Measurements from ENCODE around the gene KIZ.

KIZ gene

DNA sequence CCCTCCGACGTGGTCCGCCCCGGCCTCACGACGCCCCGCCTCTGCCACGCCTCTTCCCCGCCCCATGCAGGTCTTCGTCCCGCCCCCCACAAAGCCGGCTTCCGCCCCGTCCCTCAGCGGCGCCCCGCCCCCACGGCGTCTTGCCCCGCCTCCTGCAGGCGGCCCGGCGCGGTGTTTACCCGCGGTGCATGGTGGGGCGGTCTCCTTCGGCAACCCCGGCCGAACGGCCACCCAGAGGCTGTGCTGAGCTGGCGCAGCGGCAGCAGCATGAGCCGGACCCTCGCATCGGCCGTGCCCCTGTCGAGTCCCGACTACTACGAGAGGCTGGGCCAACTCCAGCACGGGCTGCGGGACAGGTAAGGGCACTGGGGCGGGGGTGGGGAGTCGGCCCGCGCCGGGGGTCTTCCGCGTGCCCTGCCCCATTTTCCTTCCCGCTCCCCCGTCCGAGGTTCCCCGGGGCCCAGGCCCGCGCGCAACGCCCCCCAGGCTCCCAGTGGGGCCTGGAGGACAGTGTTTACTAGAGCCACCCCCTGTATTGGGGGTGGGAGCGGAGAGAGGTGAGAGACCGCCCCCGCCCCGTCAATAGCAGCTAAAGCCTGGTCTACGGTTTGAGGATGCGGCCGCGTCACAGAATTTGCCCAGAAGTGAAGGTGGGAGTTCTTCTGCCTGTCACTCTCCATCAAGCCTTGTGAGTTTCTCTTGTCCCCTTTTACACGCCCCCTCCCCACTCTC, at the start of gene KIZ:
TSS of gene KIZ (plus strand) at position 234 of the 732 bp plus-strand sequence. CDS start at position 268, 34 bp downstream.
- DNase-seq (ENCODE audit: low spot score): peak; percentile 74
- FAIRE-seq: no peak

DNA sequence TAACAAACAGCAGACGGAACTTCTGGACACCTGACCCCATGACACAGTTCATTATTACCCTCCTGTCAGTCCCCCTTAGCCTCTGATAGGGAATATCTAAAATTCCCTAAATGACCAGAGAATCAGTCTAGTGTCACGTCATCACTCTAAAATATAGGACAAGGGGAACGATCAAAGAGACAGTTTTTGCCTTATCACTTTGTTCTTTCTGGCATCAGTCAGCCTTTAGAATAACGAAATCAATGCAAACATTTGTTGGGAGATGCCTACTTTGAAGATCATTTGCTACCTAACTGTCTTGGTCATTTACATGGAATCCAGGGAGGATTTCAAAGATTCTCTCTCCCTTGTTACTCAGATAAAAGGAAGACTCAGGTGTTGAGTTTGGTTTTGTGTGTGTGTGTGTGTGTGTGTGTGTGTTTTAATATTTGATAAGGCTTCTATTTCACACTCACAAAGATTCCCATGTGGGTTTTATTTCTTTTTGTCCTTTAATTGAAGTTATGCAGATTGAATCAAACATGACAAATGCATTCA, 48.0 kb upstream of the KIZ start:
- DNase-seq (ENCODE audit: low spot score) (no peak), FAIRE-seq (no peak)

DNA sequence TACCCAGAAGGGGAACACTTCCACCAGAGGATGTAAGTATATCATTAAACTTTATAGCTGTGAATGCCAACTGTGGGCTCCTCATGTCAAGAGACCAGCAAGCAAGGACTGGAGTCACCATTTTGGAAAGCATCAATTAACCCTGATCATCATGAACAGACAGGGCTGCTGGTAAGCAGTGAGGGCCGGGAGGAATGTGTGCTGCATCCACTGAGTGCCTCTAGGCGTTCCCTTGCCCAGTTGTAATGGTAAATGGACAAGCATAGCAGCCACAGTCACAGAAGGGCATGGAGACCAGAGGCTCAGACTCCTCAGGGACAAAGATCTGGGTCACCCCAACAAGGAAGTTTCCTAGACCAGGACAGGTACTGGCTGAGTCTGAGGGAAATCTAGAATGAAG, 43.3 kb upstream of the KIZ start:
- FAIRE-seq (no peak), DNase-seq (ENCODE audit: low spot score) (no peak)

DNA sequence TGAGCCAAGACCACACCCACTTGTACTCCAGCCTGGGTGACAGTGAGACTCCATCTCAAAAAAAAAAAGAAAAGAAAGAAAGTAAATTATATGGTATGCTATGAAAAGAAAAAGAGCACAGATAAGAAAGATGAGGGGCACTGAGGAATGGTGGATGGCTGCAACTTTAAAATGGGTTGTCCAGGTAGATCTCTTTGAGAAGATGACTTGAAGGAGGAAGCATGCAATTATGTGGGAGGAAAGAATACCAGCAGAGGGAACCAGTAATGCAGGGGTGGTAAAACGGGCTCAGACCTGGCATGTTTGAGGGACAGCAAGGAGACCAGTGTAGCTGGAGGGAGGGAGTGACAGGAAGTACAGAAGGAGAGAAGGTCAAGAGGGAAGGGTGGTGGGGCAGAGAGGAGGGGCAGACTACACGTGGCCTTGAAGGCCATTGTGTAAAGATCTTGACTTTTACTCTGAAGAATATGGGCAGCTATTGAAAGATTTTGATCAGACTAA, 42.0 kb upstream of the KIZ start:
- no peak for FAIRE-seq
- DNase-seq (ENCODE audit: low spot score): no peak

DNA sequence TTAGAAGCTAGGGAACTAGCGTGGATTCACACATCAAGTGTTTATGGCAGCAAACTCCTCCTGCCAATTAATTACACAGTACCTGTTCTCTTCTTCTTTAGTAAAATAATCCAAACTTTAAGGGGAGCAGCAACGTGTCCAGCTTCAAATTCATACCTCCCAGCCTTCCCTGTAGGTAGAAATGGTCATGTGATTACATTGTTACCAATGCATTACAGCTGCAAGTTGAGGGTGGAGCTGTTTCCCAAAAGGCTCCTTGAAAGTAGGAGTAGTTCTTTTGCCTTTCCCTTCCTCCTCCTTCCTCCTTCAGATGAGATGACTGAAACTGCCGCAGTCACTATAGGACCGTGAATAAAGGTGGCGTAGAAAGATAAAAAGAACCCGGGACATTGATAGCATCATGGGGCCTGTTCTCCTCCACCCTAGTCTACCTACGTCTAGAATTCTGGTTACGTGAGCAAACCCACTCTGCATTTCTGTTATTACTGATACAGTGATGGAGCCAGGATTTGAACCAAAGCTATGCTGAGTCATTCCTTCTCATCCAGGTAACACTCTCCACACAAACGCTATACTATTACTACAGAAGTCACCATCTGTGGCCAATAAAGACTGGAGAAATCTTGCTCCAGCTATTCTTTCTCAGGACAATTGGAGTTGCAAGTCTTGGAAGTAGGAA, 37.9 kb upstream of the KIZ start:
- DNase-seq (ENCODE audit: low spot score) (no peak), FAIRE-seq (no peak)

- FAIRE-seq (no peak), DNase-seq (ENCODE audit: low spot score) (no peak)
Observed at GRCh38 chr20:21089391-21089790, 36.5 kb upstream of the KIZ start.

GRCh38 chr20:21090111-21090618, 35.7 kb upstream of the KIZ start:
- FAIRE-seq: no peak
- no peak for DNase-seq (ENCODE audit: low spot score)

DNA sequence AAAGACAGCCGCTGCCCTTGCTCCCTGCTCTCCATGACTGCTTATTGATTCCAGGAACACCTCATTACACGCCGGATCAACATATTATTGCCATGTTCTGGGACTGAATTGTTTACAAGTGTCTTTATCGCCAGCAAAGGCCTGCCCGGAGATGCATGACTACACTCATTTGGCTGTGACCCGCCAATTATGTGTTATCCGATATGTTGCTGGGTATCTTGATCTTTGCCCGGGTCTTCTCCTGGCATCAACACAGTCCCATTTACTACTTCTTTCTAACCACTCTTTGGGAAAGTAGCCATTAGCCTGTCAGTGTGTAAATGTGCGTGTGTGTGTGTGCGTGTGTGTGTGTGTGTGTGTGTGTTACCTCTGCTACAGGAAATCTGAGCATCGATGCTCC, 35.2 kb upstream of the KIZ start:
- no peak for FAIRE-seq
- DNase-seq (ENCODE audit: low spot score): no peak

GRCh38 chr20:21092806-21093205, 33.1 kb upstream of the KIZ start:
- FAIRE-seq: no peak
- DNase-seq (ENCODE audit: low spot score): no peak

DNA sequence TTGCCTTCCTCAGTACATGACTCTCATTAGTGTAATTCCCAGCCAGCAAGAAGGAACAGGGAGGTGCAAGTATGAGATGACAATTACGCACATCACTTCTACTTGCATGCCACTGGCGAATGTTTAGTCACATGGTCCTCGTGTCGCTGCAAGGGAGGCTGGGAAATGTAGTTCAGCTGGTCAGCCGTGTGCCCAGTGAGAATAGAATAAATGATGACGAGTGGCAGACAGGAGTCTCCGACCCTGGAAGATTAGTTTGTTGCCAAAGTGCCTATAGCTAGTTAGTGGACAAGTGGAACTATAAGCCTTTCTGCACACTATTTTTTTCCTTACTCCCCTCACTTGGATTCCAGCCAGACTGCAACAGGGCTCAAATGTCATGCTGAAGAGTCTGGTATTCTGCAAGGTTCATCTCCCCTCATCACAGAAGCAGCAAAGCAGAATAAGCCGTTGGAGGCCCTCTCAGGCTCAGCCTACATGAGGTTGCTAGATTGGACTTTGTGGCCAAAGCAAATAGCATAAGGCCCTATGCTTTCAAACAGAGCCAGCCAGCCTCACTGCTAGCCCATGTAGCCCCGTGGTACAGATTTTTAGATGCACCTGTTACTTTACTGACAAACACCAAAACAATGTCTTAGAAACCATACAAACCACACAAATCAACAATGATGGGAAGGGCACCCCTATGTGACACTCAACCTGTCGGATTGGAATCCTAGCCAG, 29.4 kb upstream of the KIZ start:
- FAIRE-seq: no peak
- DNase-seq (ENCODE audit: low spot score): no peak

DNA sequence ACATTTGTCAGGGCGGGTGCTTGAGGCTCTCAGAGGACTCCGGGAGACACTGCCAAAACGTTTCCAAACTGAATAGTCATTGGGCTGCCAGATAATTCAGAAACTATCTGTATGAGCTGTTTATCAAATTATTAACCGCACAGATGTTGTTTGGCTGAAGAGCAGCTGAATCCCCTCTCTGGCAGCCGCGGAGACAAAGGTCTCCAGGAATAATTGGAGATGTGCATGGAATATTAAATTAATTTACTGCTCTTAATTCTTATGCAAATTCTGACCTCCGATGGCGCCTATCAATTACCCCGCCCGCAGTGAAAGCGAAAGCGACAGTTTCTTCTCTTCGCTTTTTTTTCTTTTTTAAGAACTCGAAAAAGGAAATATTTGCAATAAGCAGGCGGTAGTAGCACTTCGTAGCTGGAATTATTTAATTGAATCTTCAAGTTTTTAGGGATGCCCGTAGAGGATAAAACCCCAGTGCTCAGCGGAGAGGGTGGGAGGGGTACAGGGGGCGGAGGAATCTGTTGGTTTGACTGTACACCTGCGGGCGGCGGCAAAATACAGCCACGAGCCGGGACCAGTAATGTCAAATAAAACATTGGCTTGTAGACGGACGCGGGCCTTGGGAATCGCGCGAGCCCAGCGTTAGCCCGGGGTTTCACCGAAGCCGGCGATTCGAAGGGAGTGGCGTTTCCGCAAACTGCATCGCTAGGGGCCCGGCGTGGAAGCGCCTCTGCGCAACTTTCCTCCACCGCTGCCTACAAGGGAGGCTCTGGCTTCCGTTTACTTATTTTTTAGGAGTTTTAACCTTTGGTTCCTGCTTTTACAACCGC, 25.9 kb upstream of the KIZ start:
- no peak for FAIRE-seq

GRCh38 chr20:21100578-21101452, 25.1 kb upstream of the KIZ start:
- no peak for FAIRE-seq

More for the DNA sequence above, 25.9 kb upstream of the KIZ start:
- DNase-seq (ENCODE audit: low spot score): no peak

GRCh38 chr20:21101453-21101931, 24.4 kb upstream of the KIZ start:
- FAIRE-seq (no peak), DNase-seq (ENCODE audit: low spot score) (no peak)

More at GRCh38 chr20:21100578-21101452, 25.1 kb upstream of the KIZ start:
- DNase-seq (ENCODE audit: low spot score): no peak

GRCh38 chr20:21101932-21102575, 23.8 kb upstream of the KIZ start:
- FAIRE-seq (no peak), DNase-seq (ENCODE audit: low spot score) (no peak)

- FAIRE-seq (no peak), DNase-seq (ENCODE audit: low spot score) (no peak)
Observed at GRCh38 chr20:21102603-21103311, 23.1 kb upstream of the KIZ start.

DNA sequence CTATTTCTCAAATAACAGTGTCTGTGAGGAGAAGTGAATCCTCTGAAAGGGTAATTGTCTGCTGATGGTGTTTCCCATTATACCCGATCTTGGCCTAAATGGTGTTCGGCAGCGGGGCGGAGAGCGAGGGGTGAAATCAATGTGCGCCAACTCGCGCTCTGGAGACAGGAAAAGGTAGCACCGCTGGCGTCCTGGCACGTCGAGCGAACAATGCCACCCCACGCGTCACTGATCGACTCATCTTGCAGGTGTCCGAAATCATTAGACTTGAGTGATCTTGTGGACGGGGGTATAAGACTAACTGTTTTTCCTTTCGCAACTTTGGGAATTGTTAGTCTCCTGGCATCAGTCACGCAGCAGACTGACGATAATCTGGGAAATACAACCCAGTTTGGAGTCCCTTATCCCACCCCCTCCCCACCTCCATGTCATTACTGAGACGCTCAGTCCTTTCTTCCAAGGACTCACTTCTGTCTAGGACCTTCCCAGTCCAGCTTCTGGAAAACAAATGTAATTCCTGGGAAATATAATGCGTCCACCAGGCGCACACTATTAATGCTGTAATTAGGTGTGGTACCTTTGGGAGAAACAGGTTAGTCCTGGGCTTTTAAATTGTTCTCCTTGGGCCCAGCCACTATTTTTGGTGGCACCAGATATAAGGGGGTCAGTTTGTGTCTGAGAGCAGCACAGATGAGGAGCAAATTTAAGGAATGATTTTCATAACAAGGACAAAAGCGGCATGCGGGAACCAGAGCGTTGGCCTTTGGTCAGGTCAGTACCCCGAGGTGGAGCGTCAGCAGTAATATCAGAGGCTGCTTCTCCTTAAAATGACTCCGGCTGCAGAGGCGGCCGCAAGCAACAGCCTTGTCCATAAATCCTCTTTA, 22.1 kb upstream of the KIZ start:
- DNase-seq (ENCODE audit: low spot score) (no peak), FAIRE-seq (no peak)

DNA sequence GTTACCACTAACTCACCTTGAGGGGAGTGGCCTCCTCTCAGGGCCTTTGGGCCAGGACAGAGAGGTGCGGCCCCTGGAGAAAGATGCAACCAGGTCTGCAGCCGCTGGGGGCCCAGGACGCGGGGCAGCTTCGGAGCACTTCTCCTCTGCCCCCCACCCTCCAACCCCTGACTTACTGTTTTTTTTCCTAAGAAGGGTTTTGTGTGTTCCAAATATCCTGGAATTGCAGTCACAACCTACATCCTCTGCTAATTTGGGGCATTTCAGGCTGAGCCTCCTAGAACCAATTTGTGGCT, 21.5 kb upstream of the KIZ start:
- no peak for FAIRE-seq
- DNase-seq (ENCODE audit: low spot score): no peak

GRCh38 chr20:21104921-21105320, 21.0 kb upstream of the KIZ start:
- DNase-seq (ENCODE audit: low spot score): no peak

More at GRCh38 chr20:21104921-21105320, 21.0 kb upstream of the KIZ start:
- no peak for FAIRE-seq
